Esophagus squamous epithelium (tissue), 4 donors: ENCODE data around the gene ZNF2.

ENCODE experiments used
- POLR2A ChIP-seq, 4 donors: fragments of 450-650 bp; IDR thresholded peaks; one replicate each; pipeline ENCODE4 v1.6.1; 2017; ENCODE audit warnings: antibody characterized with exemption in 4 of 4, mild to moderate bottlenecking in 4 of 4, moderate library complexity in 3 of 4
- TF ChIP-seq, protein P1 (sequence below), 6 experiments: fragments of 450-650 bp in 4 of 6; fragments of 200-600 bp in 2 of 6; sonication (generic) in 2 of 6; IDR thresholded peaks; one replicate each; pipeline ENCODE4 v1.5.1; 2016 to 2019; ENCODE audit warnings: antibody characterized with exemption in 6 of 6, mild to moderate bottlenecking in 4 of 6, moderate library complexity in 4 of 6

DNA sequence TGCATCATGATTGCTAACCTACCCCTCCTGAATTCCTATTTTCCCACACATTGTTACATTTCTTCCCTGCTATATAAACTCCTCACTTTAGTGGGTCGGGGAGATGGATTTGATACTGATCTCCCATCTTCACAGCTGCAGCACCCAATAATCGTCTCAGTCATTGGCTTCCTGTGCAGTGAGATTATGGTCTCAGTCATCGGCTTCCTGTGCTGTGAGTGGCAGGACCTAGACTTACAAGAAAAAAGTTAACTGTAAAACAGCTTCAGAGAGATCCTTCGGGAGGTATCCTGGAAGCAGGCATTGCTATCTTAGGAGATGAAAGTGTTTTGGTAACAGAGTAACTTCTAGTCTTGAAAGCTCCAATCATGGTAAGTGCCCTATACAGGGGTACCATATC, 38.3 kb downstream of the ZNF2 start:
- TF ChIP-seq, protein P1, sequence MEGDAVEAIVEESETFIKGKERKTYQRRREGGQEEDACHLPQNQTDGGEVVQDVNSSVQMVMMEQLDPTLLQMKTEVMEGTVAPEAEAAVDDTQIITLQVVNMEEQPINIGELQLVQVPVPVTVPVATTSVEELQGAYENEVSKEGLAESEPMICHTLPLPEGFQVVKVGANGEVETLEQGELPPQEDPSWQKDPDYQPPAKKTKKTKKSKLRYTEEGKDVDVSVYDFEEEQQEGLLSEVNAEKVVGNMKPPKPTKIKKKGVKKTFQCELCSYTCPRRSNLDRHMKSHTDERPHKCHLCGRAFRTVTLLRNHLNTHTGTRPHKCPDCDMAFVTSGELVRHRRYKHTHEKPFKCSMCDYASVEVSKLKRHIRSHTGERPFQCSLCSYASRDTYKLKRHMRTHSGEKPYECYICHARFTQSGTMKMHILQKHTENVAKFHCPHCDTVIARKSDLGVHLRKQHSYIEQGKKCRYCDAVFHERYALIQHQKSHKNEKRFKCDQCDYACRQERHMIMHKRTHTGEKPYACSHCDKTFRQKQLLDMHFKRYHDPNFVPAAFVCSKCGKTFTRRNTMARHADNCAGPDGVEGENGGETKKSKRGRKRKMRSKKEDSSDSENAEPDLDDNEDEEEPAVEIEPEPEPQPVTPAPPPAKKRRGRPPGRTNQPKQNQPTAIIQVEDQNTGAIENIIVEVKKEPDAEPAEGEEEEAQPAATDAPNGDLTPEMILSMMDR (IDR thresholded peaks at IDR 0.05) = no peak
- TF ChIP-seq POLR2A (IDR thresholded peaks at IDR 0.05) = no peak
